ENCODE results near the gene OGT. TPM values are rescaled to one million over a fixed set of nuclear protein-coding genes. Genes with fewer than 3 reads are reported as not detected.

OGT gene
- total and polyA plus RNA-seq, 10 of the 15 experiments (the other 5 are each of a cell fraction or from before 2014, with no cell fraction given), result 38.2 to 671 (median 107) TPM

DNA sequence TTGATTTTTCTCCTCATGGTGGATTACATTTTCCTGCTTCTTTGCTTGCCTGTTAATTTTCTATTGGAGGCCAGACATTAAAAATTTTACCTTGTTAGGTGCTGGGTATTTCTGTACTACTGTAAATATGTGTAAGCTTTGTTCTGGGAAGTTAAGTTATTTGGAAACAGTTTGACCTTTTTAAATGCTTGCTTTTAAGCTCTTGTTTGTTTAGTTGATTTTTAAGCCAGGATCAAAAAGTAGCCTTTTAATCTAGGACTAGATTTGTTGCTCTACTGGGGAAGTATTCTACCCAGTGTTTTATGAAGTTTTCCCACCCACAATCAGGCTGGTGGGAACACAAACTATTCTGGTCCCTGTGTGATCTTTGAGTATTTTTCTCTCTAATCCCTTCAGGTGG is 45.1 kb upstream of the OGT start:
- Histone ChIP-seq H3K4me3 (no peak overlapping the region), H3K4me1 (ENCODE audit: control insufficient read depth, insufficient read depth, low read length) (no peaks in the 10 kb centered on the region; the same call in 1 of the 2 replicates), H3K27me3 (replicated peaks in 1 of 2; ENCODE audit: control insufficient read depth in 2 of 2, insufficient read depth in 2 of 2, low read length in 1 of 2) (no peaks in the 10 kb centered on the region), H3K79me2 (ENCODE audit: control insufficient read depth, insufficient read depth, low read length) (no peaks in the 10 kb centered on the region), H3K36me3 (ENCODE audit: control insufficient read depth in 2 of 2, insufficient read depth in 2 of 2, low read length in 1 of 2) (no peaks in the 10 kb centered on the region), H2AFZ (ENCODE audit: control insufficient read depth, low read depth, low read length) (no peak overlapping the region), H3K4me2 (ENCODE audit: control insufficient read depth, insufficient read depth) (no peak overlapping the region), H3K9me3 (replicated peaks; ENCODE audit: control insufficient read depth, insufficient read depth, low read length) (no peaks in the 10 kb centered on the region; the same call in 2 of the 3 replicates), H4K20me1 (ENCODE audit: control insufficient read depth, insufficient read depth) (no peaks in the 10 kb centered on the region), H3K9ac (ENCODE audit: control insufficient read depth, insufficient read depth, low read length) (no peak overlapping the region), H3K27ac (ENCODE audit: control insufficient read depth, insufficient read depth) (no peak overlapping the region)
- ChIA-PET CTCF (no interaction called here), POLR2A (interaction anchor here (0.6 kb wide), 1 partner anchor 58 kb away, joined by 3 read pairs; no protein-coding TSS in a partner anchor), RAD21 (ENCODE audit: unreplicated experiment) (no interaction called here), SMC1A (ENCODE audit: uncharacterized antibody, unreplicated experiment) (no interaction called here)
- intact Hi-C loops (cut with micrococcal nuclease; ENCODE audit: unreplicated experiment), result no loop called here
- FAIRE-seq, result no peak
- no peak for ATAC-seq
- DNase-seq (ENCODE audit: low read depth, low spot score), result no peak
- TF ChIP-seq, protein P1, sequence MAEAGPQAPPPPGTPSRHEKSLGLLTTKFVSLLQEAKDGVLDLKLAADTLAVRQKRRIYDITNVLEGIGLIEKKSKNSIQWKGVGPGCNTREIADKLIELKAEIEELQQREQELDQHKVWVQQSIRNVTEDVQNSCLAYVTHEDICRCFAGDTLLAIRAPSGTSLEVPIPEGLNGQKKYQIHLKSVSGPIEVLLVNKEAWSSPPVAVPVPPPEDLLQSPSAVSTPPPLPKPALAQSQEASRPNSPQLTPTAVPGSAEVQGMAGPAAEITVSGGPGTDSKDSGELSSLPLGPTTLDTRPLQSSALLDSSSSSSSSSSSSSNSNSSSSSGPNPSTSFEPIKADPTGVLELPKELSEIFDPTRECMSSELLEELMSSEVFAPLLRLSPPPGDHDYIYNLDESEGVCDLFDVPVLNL (IDR thresholded peaks at IDR 0.05; ENCODE audit: low read depth, low read length), result no peak
- no peak for TF ChIP-seq TAF1 (IDR thresholded peaks at IDR 0.05; ENCODE audit: borderline replicate concordance, low read depth, low read length)
- no peak for TF ChIP-seq KDM1A (IDR thresholded peaks at IDR 0.05; ENCODE audit: borderline replicate concordance)
- TF ChIP-seq ZBTB11 (CRISPR knock-in tag; IDR thresholded peaks at IDR 0.05), result no peak
- TF ChIP-seq SMAD5 (IDR thresholded peaks at IDR 0.05; ENCODE audit: low read depth), result no peak
- no peak for TF ChIP-seq TCF7 (IDR thresholded peaks at IDR 0.05; ENCODE audit: borderline replicate concordance)
- no peak for TF ChIP-seq NFYA (IDR thresholded peaks at IDR 0.05; ENCODE audit: borderline replicate concordance, low read depth, low read length)
- TF ChIP-seq, protein P2, sequence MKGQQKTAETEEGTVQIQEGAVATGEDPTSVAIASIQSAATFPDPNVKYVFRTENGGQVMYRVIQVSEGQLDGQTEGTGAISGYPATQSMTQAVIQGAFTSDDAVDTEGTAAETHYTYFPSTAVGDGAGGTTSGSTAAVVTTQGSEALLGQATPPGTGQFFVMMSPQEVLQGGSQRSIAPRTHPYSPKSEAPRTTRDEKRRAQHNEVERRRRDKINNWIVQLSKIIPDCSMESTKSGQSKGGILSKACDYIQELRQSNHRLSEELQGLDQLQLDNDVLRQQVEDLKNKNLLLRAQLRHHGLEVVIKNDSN (IDR thresholded peaks at IDR 0.05; ENCODE audit: borderline replicate concordance, extremely low read length, insufficient read depth, low read depth, low read length), result no peak
- no peak for TF ChIP-seq SMC3 (IDR thresholded peaks at IDR 0.05; ENCODE audit: borderline replicate concordance, low read length)
- TF ChIP-seq POLR2AphosphoS5 (IDR thresholded peaks at IDR 0.05; ENCODE audit: low read length), result no peak
- TF ChIP-seq YY1 (IDR thresholded peaks at IDR 0.05; ENCODE audit: low read depth, low read length), result no peak
- no peak for TF ChIP-seq SP1 (IDR thresholded peaks at IDR 0.05; ENCODE audit: low read depth, low read length)
- TF ChIP-seq, protein P3, sequence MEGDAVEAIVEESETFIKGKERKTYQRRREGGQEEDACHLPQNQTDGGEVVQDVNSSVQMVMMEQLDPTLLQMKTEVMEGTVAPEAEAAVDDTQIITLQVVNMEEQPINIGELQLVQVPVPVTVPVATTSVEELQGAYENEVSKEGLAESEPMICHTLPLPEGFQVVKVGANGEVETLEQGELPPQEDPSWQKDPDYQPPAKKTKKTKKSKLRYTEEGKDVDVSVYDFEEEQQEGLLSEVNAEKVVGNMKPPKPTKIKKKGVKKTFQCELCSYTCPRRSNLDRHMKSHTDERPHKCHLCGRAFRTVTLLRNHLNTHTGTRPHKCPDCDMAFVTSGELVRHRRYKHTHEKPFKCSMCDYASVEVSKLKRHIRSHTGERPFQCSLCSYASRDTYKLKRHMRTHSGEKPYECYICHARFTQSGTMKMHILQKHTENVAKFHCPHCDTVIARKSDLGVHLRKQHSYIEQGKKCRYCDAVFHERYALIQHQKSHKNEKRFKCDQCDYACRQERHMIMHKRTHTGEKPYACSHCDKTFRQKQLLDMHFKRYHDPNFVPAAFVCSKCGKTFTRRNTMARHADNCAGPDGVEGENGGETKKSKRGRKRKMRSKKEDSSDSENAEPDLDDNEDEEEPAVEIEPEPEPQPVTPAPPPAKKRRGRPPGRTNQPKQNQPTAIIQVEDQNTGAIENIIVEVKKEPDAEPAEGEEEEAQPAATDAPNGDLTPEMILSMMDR (IDR thresholded peaks at IDR 0.05 in 2 of 3, conservative IDR thresholded peaks at IDR 0.05 in 1 of 3; ENCODE audit: control insufficient read depth in 2 of 3, extremely low read depth in 1 of 3, insufficient read depth in 1 of 3, low read depth in 3 of 3, low read length in 3 of 3), result no peak
- no peak for TF ChIP-seq NBN (IDR thresholded peaks at IDR 0.05)
- no peak for TF ChIP-seq HDGF (IDR thresholded peaks at IDR 0.05)
- TF ChIP-seq NFYB (IDR thresholded peaks at IDR 0.05; ENCODE audit: insufficient read depth, low read depth, low read length), result no peak
- in situ Hi-C loops (cut with MboI), result no loop called here
- no TSS peak for BruUV-seq (replicated peaks)

All from GM12878 (cell line).